HG03175 (cell line): ENCODE measurements around the gene B3GNT3.

Source experiments
- ATAC-seq: cut with Tn5 transposase; IDR thresholded peaks from one replicate; pipeline ENCODE4 v1.9.1; 2021; ENCODE audit warnings: mild to moderate bottlenecking, moderate library complexity; ENCODE audit not compliant: unreplicated experiment

Gene B3GNT3, protein sequence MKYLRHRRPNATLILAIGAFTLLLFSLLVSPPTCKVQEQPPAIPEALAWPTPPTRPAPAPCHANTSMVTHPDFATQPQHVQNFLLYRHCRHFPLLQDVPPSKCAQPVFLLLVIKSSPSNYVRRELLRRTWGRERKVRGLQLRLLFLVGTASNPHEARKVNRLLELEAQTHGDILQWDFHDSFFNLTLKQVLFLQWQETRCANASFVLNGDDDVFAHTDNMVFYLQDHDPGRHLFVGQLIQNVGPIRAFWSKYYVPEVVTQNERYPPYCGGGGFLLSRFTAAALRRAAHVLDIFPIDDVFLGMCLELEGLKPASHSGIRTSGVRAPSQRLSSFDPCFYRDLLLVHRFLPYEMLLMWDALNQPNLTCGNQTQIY

DNA sequence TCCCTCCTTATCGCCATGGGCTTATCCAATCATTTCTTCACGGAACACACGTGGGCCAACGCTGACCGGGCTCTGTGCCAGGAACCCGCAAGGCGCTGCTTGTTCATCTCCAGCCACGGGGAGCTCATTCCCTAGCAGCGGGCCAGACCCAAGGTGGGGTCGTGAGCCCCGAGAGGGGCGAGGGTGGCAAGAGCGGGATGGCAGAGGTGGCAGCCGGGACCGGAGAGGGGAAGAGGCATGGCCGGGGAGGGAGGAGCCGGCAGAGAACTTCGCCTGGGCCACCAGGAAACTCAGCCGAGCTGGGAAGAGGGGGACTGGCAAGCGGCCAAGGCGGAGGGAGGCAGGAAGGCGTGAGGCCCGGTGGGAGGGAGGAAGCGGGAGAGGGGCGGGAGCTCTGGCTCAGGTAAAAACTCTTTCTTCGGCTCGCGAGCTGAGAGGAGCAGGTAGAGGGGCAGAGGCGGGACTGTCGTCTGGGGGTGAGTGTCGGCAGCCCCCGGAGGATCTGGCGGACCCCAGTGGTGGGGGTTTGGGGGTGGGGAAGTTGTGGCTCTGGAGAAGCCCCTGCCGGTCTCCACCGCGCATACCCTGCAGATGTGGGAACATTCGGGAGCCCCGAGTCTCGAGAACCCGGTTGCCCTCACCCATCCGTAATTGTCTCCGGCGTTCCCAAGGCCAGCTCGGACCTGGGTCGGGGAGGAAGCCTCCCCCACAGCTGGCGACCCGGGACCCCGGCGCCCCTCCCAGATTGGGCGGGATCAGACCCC is at the start of gene B3GNT3:
Gene B3GNT3, plus strand, starts transcription at position 408 of the 764 bp plus-strand sequence. CDS start 12,670 bp downstream, outside the sequence.
- no peak for ATAC-seq

- ATAC-seq: peak; percentile 75
These were observed 47.5 kb upstream of the B3GNT3 start for GRCh38 chr19:17747205-17748098.

DNA sequence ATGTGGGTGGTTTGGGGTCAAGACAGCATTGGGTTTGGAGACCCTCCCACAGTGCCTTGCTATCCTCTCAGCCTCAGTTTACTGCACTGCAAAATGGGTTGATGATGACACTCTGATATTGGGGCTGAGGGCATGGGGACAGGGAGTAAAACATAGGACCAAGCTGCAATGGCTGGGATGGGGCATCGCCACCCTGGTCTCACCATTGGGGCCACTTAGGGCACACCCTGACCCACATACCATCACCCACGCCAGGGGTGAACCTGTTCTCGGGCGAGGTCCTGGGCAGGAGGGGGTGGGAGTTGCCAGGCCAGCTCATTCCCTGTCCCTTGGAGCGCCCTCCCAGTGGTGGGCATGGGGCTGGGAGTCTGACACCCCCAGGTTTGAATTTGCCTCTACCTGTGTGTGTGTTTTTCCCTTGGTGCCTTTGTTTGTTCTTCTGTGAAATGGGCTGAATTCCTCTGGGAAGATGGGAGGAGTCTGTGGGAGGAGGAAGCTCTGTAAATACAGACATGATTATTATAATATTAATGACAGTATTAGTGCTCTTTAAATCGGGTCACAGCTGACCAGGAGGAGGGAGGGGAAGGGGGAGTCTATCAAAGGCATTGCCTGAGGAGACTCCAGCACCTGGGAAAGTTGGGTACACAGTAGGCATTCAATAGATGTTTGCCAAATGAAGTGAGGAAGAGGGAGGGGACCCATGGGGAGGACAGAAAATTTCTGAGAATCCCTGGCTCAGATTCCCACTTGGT is 45.9 kb upstream of the B3GNT3 start:
- no peak for ATAC-seq

DNA sequence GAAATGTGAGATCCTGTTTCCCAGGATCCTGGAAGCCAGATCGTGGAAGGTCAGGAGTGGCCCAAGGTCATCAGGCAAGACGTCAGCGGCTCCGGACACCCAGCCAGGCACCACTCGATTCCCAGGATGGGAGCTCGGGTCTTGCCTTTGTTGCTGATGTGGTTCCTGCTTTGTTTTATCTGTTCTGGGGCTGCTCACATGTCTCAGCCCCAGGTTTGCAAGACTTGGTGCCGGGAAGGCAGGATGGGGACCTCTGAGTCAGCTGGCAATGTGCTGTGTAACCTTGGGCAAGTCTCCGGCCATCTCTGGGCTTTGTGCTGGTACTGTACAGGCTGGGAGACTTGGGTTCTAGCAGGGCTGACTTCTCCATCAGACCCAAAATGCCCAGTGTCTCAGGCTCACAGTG is 45.0 kb upstream of the B3GNT3 start:
- ATAC-seq: no peak

DNA sequence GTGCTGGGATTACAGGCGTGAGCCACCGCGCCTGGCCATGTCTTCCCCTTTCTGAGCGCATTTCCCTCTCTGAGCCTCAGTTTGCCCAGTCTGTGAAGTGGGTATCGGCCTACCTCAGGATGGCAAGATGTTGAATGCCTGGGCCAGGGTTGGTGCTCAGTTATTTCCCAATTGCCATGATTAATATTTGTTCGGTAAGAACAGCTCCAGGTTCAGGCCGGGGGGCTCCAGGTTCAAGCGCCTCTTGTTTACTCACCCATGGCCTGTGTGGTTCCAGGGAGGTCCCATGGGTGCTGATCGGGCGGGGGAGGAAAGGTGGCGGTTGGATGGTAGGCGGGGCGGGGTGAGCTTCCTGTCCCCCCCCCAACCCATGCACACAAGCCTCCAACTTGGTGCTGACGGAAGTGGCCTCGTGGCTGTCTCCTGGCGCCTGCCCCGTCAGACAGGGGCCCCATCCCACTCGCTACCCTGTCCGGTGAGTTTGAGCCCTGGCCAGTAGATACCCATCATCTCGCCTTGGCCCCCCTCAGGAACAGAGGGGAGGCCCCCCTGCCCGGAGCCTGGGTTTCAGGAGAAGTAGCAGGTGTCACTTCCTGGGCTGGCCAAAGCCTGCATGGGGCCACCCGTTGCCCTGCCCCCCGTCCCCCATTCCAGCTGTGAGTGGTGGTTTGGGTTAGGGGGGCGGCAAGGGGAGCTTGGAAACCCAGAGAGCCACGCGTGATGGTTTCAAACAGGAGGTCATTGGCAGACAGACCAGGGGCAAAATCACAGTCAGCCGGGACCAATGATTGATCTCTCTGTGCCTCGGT is 43.6 kb upstream of the B3GNT3 start, which contains the start of gene FCHO1:
Gene FCHO1, plus strand, starts transcription at position 375 of the 809 bp plus-strand sequence. CDS start 3,688 bp downstream, outside the sequence.
- ATAC-seq: no peak

DNA sequence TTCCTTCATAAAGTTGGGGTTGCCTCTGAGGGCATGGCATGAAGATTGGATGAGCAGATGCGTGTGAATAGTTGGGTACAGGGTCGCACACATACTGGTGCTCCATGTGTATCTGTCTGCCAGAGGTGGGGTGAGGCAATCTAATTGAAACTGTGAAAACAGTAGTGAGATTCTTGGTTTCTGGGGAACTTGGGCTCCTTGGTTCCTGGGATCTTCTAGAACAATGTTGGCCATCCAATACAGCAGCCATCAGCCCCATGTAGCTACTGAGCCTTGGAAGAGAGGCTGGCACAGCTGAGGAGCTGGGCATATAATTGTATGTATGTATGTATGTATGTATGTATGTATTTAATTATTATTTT is 43.0 kb upstream of the B3GNT3 start:
- ATAC-seq: no peak

GRCh38 chr19:17752865-17753639 is 41.9 kb upstream of the B3GNT3 start:
- ATAC-seq: no peak

DNA sequence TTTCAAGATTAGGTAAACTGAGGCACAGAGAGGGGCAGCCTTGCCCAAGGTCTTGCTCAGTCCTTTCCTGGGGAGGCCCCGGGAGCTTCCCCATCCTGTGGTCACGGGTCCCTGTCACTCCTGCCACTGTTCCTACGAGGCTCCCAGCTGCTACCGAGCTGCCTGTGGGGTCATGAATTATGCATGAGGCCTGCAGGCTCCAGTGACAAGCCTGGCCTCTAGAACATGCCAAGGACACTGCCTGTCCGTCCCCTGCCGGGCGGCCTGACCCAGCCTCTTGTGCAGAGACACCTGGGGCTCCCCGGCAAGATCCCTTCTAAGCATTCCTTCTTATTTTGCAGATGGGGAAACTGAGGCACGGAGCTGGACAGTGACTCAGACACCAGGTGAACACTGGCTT is 41.0 kb upstream of the B3GNT3 start:
- ATAC-seq: no peak

DNA sequence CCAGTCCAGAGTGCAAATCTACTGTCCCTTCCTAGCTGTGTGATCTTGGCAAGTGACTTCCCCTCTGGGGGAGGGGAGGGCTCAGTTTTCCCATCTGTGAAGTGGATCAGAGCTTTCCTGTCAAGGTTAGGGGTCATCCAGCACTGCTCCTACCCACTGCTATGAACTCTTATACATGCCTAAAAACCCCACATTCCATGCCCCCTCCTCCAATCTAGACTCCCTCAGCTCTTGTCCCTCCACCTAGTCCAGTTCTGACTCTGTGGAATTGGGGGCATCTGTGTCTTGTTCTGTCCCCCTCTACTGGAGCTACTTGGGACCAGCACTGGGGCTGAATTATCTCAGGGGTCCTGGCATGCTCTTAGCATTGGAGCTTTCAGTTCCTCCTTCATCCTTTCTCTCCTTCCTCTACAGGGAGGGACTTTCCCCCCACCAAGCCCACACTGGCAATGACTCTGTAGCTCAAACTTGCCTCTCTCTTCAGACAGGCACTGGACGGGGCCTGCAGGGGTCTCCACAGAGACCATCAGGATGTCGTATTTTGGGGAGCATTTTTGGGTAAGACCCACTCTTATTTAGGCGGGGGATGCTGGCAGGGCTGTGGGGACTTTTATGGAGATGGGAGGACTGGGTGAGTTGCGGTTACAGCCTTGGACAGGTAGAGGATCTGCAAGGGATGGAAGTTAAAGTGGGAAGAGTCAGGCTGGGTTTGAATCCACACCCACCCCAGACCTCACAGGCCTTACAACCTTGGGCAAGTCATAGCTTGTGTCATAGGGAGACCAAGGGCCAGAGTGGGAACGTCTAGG is 40.1 kb upstream of the B3GNT3 start:
- ATAC-seq: peak; percentile 50

DNA sequence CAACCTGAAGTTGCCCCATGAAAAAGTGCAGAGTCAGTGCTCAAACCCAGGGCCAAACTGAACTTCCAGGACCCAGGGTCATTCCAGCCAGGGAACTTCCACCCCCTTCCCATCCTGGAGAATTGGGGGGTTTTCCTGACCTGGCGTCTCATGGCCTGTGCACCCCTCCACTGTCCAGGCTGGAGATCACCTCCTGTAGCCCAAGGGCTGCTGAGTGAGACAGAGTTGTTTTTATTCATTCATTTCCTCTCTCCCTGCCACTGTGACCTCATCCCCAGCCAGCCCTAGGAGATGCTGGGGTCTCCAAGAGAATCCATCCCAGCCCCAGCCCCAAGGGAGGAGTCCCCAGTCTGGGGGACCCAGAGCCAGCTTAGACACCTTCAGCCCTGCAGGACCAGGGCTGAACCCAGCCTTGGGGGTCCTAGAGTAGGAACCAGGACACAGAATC is 39.5 kb upstream of the B3GNT3 start:
- ATAC-seq: no peak

DNA sequence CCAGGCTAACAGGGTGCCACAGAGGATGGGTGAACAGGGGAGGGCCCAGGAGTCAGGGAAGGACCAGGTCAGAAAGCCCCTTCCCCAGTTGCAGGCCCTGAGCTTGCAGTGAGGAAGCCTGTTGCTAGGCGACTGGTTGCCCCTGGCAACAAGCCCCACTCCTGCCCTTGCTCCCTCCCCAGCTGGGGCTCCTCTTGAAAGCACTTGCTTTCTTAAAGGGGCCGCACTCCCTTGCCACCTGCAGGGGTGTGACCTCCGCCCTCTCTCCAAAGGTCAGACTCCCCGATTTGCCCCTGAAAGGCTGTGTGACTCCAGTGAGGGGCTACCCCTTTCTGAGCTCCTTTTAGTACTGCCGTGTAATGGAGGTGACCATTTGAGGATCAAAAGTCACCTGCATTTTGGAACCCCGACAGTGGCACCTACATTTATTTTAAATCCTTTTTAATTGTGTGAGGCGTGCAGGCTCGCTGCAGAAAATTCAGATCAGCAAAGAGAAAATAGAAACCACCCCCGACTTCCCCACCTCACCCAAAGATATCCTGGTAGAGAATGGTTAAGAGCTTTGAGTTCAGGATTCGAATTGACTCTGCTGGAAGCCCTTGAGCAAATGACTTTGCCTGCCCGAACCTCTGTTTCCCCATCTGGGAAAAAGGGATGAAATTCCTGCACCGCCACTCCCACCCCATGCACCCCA is 38.8 kb upstream of the B3GNT3 start:
- ATAC-seq: no peak

GRCh38 chr19:17757125-17757524 is 37.8 kb upstream of the B3GNT3 start:
- no peak for ATAC-seq

DNA sequence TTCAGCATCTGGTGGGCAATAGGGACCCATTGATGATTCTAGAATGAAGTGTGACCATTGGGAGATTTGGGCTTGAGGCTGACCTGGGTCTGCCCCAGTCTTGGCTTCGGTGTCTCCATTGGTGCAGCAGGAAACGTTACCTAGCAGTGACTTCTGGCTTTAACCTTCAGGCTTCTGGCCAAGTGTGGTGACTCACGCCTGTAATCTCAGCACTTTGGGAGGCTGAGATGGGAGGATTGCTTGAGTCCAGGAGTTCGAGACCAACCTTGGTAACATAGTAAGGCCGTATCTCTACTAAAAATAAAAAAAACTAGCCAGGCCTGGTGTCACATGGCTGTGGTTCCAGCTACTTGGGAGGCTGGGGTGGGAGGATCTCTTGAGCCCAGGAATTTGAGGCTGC is 36.4 kb upstream of the B3GNT3 start:
- ATAC-seq: no peak

DNA sequence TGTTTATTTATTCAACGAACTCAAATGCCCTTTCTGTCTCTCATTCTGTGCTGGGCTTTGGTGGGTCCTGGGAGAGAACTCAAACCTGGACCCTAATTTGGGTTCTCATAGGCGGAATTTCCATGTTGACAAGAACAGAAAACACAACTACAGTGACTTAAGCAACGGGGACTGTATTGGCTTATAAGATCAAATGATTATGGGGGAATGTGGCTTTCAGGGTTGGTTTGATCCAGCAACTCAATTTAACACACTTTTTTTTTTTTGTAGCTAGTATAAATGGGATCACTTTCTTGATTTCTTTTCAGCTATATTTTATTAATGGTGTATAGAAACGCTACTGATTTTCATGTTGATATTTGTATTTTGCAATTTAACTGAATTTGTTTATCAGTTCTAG is 33.8 kb upstream of the B3GNT3 start:
- no peak for ATAC-seq

GRCh38 chr19:17762505-17763229 is 32.3 kb upstream of the B3GNT3 start:
- ATAC-seq: no peak

- no peak for ATAC-seq
These were observed 30.6 kb upstream of the B3GNT3 start for GRCh38 chr19:17764348-17764747.
